Activated gamma-delta T cell (primary cell): ENCODE data around the gene PPP4R1.
"Not testable (repeated sequence)": the region's sequence is repeated elsewhere in the genome, so short reads cannot be mapped to it uniquely, and the experiment has no call there.

Source experiments
- DNase-seq: peaks from one replicate; lab custom pipeline; 2025; lab: John Stamatoyannopoulos, UW
- total RNA-seq, 2 donors: gene quantifications; one replicate each; lab custom pipeline; 2026; lab: John Stamatoyannopoulos, UW

PPP4R1 gene
- total RNA-seq: 106 to 115 reads per million in 2 donors

DNA sequence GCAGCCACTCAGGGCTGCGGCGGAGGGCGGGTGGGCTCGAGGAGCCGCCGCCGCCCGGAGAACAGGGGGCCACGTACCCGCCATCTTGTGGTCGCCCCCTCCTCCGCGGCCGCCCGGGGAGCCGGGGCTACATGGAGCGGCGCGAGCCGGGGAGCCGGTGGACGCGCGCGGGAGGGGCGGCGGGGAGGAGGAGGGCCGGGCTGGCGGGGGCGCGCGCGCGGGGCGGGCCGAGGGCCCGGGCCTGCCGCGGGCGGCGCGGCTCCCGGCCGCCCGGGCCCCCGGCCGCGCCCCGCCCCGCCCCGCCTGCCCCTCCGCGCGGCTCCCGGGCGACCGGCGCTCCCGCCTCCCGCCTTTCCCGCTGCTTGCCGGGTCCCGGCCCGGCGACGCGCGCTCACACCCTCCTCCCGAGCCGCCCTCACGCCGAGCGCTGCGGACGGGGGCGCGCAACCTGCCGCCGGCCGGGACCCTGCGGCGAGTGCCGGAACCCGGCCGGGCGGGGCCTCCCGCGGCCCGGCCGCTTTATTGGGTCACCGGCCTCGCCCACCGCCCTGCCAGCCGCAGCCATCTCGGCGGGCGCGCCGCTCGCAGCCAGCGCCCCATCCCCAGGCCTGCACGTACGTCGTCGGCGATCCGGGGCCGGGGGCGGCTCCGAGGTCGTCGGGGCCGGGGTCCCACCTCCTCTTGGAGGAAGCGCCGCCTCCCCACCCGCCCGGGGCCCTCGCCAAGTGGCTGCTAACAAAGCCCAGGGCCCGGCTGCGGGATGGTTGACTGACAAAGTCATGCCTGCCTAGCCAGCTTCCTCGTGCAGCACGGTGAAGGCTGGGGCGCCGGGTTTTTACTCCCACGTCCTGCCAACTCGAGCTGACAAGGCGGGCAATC, at the start of gene PPP4R1:
PPP4R1 (minus strand) TSS at position 159 of the 879 bp plus-strand sequence; CDS start at position 84, 75 bp downstream.
- DNase-seq: peak; percentile 65

- no peak for DNase-seq
Measured at GRCh38 chr18:9663377-9663776, 49.0 kb upstream of the PPP4R1 start.

GRCh38 chr18:9661564-9661963, 47.2 kb upstream of the PPP4R1 start:
- no peak for DNase-seq

DNA sequence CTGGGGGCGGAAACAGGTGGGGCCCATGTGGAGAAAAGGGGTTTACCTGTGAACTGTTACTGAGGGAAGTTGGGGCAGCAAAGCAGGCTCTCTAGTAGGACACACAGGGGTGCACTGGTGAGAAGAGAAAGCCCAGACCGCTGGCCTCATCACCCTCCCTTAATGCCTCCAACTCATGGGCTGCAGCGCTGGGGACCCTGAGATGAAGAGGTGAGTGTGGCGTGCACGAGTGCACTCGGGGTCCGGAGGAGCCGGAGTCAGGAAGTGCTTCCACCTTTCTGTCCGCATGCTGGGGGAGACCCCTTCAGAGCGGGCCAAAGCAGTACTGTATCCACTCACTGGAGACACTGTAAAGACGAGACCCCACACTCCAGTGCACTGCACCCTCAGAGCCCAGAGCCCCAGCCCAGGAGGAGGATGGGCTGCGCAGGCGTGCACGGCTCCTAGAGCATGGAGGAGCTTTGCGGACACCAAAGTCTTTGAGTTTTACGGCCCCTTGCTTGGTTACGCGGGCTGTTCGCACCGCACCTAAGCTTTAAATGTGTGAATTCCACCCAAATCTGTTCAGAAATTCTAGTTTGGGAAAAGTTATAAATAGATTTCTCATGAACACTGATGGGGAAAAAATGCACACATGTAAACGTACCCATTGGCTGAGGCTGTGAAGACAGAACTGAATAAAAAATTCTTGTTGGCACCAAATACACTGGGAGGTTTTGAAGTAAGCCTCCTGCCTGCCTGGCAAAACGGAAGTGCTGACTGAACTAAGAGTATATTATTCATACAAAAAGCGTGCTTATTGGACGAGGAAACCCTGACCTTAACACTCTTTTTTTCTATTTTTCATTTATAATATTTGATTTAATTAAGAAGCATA, 45.4 kb upstream of the PPP4R1 start:
- no peak for DNase-seq

- no peak for DNase-seq
Measured at GRCh38 chr18:9658087-9658641, 43.8 kb upstream of the PPP4R1 start.

- no peak for DNase-seq
Measured at GRCh38 chr18:9655232-9655767, 40.9 kb upstream of the PPP4R1 start.

DNA sequence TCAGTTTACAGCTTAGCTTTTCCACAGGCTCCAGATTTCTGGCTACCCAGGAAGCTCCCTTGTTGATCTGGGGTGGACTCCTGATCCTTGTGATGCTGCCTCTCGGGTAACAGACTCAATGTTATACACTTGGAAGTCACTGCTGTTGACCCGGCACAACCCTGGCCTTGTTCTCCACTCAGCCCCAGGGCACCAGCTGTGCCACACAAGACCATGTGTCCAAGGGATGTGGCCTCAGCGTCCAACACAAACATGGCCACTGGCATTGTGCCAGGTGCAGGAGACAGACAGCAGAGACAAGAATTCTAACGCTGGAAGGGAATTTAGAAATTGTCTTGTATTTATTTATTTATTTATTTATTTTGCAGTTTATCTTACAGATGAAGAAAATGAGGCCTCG, 39.0 kb upstream of the PPP4R1 start:
- no peak for DNase-seq

GRCh38 chr18:9649164-9649540, 34.8 kb upstream of the PPP4R1 start:
- no peak for DNase-seq

GRCh38 chr18:9648431-9649163, 34.2 kb upstream of the PPP4R1 start:
- no peak for DNase-seq

DNA sequence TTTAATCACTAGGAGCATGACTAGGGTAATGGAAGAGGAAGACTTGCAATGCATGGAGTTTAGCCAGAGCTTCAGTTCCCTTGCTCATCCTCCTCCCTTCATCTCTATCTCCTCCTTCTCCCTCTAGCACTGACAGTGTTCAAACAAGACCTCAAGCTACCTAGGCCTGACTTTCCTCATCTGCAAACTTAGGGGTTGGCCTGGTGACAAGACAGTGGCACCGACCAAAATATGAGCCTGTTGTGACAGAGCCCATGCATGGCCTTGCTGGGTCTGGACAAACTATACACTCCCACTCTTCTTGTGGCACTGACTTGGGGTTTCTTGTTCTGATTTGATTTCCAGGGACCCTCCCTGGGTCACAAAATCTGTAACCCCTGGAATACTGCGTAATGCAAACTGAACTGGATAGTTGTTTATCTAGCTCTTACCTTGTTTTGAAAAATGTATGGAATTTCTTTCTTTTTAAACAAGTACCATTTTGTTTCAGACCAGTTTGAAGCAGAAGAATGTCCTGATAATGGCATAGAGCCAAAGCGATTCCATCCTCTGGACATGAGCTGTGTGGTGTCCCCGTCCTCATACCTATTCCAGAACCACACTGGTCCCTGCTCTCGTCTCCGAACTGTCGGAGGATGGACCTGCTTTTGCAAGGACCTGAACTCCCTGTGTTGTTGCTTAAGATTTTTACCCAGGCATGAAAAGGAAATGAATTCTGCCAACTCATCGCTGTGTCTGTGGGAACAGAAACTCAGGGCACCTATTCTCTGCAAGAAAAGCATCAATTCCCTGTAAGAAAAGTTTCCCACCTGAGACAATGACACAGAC, 33.4 kb upstream of the PPP4R1 start:
- DNase-seq: no peak

- no peak for DNase-seq
Measured at GRCh38 chr18:9643549-9643948, 29.2 kb upstream of the PPP4R1 start.

GRCh38 chr18:9642799-9643462, 28.6 kb upstream of the PPP4R1 start:
- no peak for DNase-seq

- DNase-seq: not testable (repeated sequence)
Measured at GRCh38 chr18:9641081-9641480, 26.7 kb upstream of the PPP4R1 start.

DNA sequence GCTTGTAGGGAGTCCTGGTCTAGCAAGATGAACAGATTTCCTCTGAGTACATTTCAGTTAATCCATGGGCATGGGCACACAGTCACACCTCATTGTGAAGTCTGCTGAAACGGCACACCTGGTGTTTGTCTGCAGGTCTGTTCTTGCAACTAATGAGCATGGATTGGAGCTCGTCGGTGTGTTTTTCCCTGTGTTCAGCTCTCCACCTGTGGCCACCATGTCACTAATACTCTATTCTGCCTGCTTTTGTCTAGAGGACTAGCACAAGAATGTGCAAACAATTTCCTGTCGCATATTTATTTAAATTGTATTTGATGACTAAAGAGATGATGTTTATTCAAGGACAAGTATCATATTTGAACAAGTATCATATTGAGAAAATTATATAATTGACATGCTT, 24.5 kb upstream of the PPP4R1 start:
- no peak for DNase-seq

DNA sequence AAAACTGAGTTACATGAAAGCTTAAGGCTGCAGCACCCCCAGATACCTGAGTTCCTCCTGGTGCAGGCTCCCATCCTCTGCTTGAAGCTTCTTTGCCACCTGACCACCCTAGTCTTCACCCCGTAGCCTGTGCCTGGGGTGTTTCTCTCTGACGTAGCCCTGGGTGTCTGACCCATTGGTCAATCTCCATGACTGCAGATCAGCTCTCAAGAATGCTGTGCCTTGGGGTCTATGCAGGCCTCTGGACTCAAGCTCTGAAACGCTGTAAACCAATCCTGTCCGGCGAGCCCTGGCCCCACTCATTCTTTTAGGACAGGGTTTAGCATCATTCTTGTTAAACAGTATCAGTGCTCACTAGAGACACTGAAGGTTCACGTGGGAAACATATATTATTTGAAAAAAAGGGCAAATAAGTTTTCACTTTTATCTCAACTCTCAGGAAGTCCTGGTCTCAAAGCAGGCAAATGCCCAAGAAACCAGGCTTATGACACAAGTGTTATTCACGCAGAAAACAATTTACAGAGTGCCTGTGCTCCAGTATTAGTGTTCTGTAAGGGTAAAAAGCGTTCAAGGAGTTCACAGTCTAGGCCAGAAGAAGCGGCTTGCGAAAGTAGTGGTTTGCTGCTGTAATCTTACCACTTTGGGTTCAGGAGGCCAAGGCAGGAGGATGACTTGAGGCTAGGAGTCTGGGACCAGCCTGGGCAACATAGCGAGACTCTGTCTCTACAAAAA, 22.8 kb upstream of the PPP4R1 start:
- no peak for DNase-seq

DNA sequence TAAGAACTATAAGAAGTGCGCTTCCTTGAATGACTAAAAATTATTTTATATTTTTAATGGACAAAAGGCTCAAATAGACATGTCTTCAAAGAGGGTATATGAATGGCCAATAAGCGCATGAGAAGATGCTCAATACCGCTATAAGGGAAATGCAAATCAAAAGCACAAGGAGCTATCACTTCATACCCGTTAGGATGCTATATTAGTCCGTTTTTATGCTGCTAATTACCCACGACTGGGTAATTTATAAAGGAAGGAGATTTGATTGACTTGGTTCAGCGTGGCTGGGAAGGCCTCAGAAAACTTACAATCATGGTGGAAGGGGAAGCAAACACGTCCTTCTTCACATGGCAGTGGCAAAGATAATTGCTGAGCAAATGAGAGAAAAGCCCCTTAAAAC, 20.5 kb upstream of the PPP4R1 start:
- no peak for DNase-seq

DNA sequence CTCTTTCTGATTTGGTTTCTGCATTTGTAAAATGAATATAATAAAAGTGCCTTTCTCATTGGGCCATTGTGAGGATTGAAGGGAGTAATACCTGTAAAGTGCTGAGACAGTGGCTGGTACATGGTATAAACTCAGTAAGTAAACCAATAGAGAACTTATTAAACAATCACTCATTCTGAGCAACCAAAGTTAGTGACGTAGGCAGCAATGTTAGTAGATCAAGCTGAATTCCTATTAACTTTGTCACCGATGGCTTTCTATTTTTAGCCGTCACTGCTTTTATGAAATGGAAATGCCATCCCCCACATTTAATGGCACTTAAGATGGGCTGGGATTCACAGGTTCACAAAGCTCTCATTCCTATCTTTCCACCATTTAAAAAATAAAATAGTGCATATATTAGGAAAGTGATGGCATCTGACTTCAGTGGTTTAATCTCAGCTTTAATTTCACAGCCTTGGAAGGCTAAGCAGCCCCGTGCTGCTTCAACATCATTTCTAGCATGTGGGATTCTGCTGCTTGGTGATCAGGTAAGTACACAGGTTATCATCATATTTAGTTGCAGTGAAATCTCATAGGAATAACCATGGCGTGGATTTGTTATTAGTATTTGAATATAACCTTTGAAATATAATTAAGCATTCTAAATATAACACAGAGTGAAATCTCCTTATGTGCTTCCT, 17.6 kb upstream of the PPP4R1 start:
- no peak for DNase-seq

DNA sequence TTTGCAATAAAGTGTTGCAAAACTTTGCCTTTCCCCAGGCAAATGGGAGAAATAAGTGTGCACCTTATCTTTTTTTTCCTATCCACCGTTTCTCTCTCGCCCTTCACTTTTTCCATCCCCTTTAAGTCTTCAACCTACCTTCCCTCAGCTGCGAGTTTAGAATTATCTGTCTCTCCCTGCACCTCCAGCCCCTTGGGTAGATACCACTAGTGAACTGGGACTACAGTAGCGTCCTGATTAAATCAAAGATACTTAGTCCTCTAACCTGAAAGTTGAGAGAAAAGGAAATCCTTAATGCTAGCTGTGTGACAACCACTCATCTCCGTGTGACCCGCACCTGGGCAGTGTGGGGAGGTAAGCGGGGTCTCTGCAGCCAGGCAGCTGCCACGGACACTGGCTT, 16.1 kb upstream of the PPP4R1 start:
- no peak for DNase-seq

- DNase-seq: no peak
Measured at GRCh38 chr18:9629709-9630108, 15.3 kb upstream of the PPP4R1 start.
